GM23338 (cell line): ENCODE data around the gene CANT1. TPM values are rescaled to one million over a fixed set of nuclear protein-coding genes. Genes with fewer than 3 reads are reported as not detected.
A peak's percentile ranks its signal among the peaks of the same experiment; 100 is the strongest.

Experiments
- ATAC-seq: fragments of 200-7000 bp; cut with Tn5 transposase; 3 replicates; pipeline ENCODE4 v1.9.1; 2020
- DNase-seq: peaks from one replicate; pipeline ENCODE4 v3.0.0-alpha.2; 2015; ENCODE audit warnings: low spot score
- H2AFZ ChIP-seq: fragments of 200-600 bp; sonication (generic); 2 replicates; pipeline ENCODE4 v1.8.0; 2016; ENCODE audit warnings: antibody characterized with exemption, mild to moderate bottlenecking, moderate library complexity
- H3F3A ChIP-seq: fragments of 200-600 bp; sonication (generic); replicated peaks from 2 replicates; pipeline ENCODE4 v1.8.0; 2017; ENCODE audit warnings: antibody characterized with exemption, mixed run types, low read depth
- H3K27ac ChIP-seq: fragments of 200-600 bp; sonication (generic); 2 replicates; pipeline ENCODE4 v1.6.1; 2016; ENCODE audit warnings: low read depth
- H3K27me3 ChIP-seq: fragments of 200-600 bp; sonication (generic); 2 replicates; pipeline ENCODE4 v1.8.0; 2016; ENCODE audit warnings: mild to moderate bottlenecking, mixed run types, moderate library complexity; ENCODE audit not compliant: insufficient read depth
- H3K36me3 ChIP-seq: fragments of 200-600 bp; sonication (generic); 2 replicates; pipeline ENCODE4 v1.8.0; 2016; ENCODE audit warnings: mild to moderate bottlenecking; ENCODE audit not compliant: insufficient read depth
- H3K4me1 ChIP-seq: fragments of 200-600 bp; sonication (generic); 2 replicates; pipeline ENCODE4 v1.8.0; 2016; ENCODE audit warnings: mild to moderate bottlenecking, moderate library complexity; ENCODE audit not compliant: insufficient read depth
- H3K4me2 ChIP-seq: fragments of 200-600 bp; sonication (generic); 2 replicates; pipeline ENCODE4 v1.7.1; 2017; ENCODE audit warnings: mixed run types
- H3K4me3 ChIP-seq: fragments of 200-600 bp; sonication (generic); 2 replicates; pipeline ENCODE4 v1.6.1; 2016; ENCODE audit warnings: mixed run types
- H3K79me2 ChIP-seq: fragments of 200-600 bp; sonication (generic); replicated peaks from 2 replicates; pipeline ENCODE4 v1.8.0; 2017; ENCODE audit warnings: mild to moderate bottlenecking; ENCODE audit not compliant: insufficient read depth
- H3K9me2 ChIP-seq: fragments of 200-600 bp; sonication (generic); 2 replicates; pipeline ENCODE4 v1.8.0; 2017; ENCODE audit not compliant: insufficient read depth
- H4K20me1 ChIP-seq: fragments of 200-600 bp; sonication (generic); replicated peaks from 2 replicates; pipeline ENCODE4 v1.8.0; 2017; ENCODE audit warnings: mild to moderate bottlenecking; ENCODE audit not compliant: insufficient read depth
- H3K27ac Mint-ChIP-seq: 2 replicates; pipeline ENCODE4 v1.8.0; 2020; ENCODE audit warnings: inconsistent platforms, mild to moderate bottlenecking, moderate library complexity, mixed read lengths
- H3K27me3 Mint-ChIP-seq: 3 replicates; pipeline ENCODE4 v1.8.0; 2022; ENCODE audit warnings: low read depth, mild to moderate bottlenecking, moderate library complexity, mixed read lengths, inconsistent platforms; ENCODE audit not compliant: insufficient read depth, poor library complexity
- H3K36me3 Mint-ChIP-seq: 3 replicates; pipeline ENCODE4 v1.8.0; 2021; ENCODE audit warnings: low read depth, mild to moderate bottlenecking, inconsistent platforms, moderate library complexity, mixed read lengths
- H3K4me1 Mint-ChIP-seq: 3 replicates; pipeline ENCODE4 v1.8.0; 2020; ENCODE audit warnings: mild to moderate bottlenecking, inconsistent platforms, mixed read lengths
- H3K4me3 Mint-ChIP-seq: 3 replicates; pipeline ENCODE4 v1.8.0; 2021; ENCODE audit warnings: moderate library complexity, mild to moderate bottlenecking, inconsistent platforms, mixed read lengths
- H3K9me3 Mint-ChIP-seq: 3 replicates; pipeline ENCODE4 v1.8.0; 2020; ENCODE audit warnings: moderate library complexity, mild to moderate bottlenecking, inconsistent platforms, mixed read lengths
- CTCF ChIP-seq, 2 experiments: fragments of 200-600 bp in 1 of 2; sonication (generic) in 1 of 2; conservative IDR thresholded peaks; 2 replicates each; pipeline versions ENCODE4 v1.5.1 to v1.6.1; 2016 to 2017; ENCODE audit warnings: antibody characterized with exemption in 2 of 2, low read depth in 2 of 2, mild to moderate bottlenecking in 2 of 2, moderate library complexity in 1 of 2
- ETS1 ChIP-seq: IDR thresholded peaks from 2 replicates; pipeline ENCODE4 v1.6.1; 2016; ENCODE audit warnings: antibody characterized with exemption
- EZH2 ChIP-seq: fragments of 200-600 bp; sonication (generic); IDR thresholded peaks from one replicate; pipeline ENCODE4 v1.8.0; 2017; ENCODE audit warnings: antibody characterized with exemption, mild to moderate bottlenecking, low read depth; ENCODE audit not compliant: unreplicated experiment
- NANOG ChIP-seq: IDR thresholded peaks from 2 replicates; pipeline ENCODE4 v1.6.1; 2016; ENCODE audit warnings: antibody characterized with exemption, borderline replicate concordance
- POLR2AphosphoS5 ChIP-seq: IDR thresholded peaks from 2 replicates; pipeline ENCODE4 v1.6.1; 2016; ENCODE audit warnings: antibody characterized with exemption, low read depth
- REST ChIP-seq: IDR thresholded peaks from one replicate; pipeline ENCODE4 v1.6.1; 2018; ENCODE audit warnings: antibody characterized with exemption; ENCODE audit not compliant: unreplicated experiment
- ZNF114 ChIP-seq: fragments of 250-450 bp; sonication (Bioruptor Pico); IDR thresholded peaks from 2 replicates; pipeline ENCODE4 v1.5.0; 2020; ENCODE audit warnings: mild to moderate bottlenecking, moderate library complexity
- polyA plus RNA-seq: library from polyadenylated mRNA; unstranded; fragments of >200 nt; fragmentation: Nextera tagmentation; extraction: Ambion mirVana; gene quantifications from 2 replicates; pipeline ENCODE4 v1.2.1, GENCODE V29; 2016
- total RNA-seq: library from RNA; depleted of rRNA; stranded (reverse); fragments of >200 nt; shearing (Covaris generic); gene quantifications from 2 replicates; pipeline ENCODE4 v1.2.3, GENCODE V29; 2014

Gene CANT1
- total and polyA plus RNA-seq, 2 experiments from 2014 or later, result 5.9 to 38.8 TPM

- Histone ChIP-seq H3K9me2 (no peaks in the 10 kb centered on the region), H3K36me3 (no peaks in the 10 kb centered on the region), H3F3A (peaks cover 9% of the 10 kb centered on the region), H4K20me1 (no peaks in the 10 kb centered on the region), H3K4me1 (no peaks in the 10 kb centered on the region), H2AFZ (no peak overlapping the region), H3K27ac (no peak overlapping the region), H3K4me2 (no peak overlapping the region), H3K27me3 (no peaks in the 10 kb centered on the region), H3K4me3 (no peak overlapping the region), H3K79me2 (no peaks in the 10 kb centered on the region)
- H3K4me1 Mint-ChIP-seq, result no peaks in the 10 kb centered on the region; the same call in 2 of the 3 replicates
- H3K36me3 Mint-ChIP-seq, result no peaks in the 10 kb centered on the region; the same call in 2 of the 3 replicates
- TF ChIP-seq CTCF (conservative IDR thresholded peaks at IDR 0.05; ENCODE audit: low read depth in 2 of 2) (peak in 1 of 2 experiments; percentile 11; a peak in 1 of 4 replicates), ZNF114 (CRISPR knock-in tag) (no peak), NANOG (no peak)
- no peak overlapping the region for H3K27ac Mint-ChIP-seq
- DNase-seq (no peak), ATAC-seq (no peak)
- H3K27me3 Mint-ChIP-seq, result peaks cover 23% of the 10 kb centered on the region
- no peak overlapping the region for H3K4me3 Mint-ChIP-seq
- H3K9me3 Mint-ChIP-seq, result peaks cover 5% of the 10 kb centered on the region; the same call in 1 of the 3 replicates
Measured at GRCh38 chr17:79045001-79045729, 35.6 kb upstream of the CANT1 start.

- H4K20me1 ChIP-seq, result no peaks in the 10 kb centered on the region
- H3K9me2 ChIP-seq, result no peaks in the 10 kb centered on the region
- no peak overlapping the region for H3K27ac Mint-ChIP-seq
- H3K79me2 ChIP-seq, result no peaks in the 10 kb centered on the region
- ATAC-seq, result no peak
- no peaks in the 10 kb centered on the region; the same call in 2 of the 3 replicates for H3K4me1 Mint-ChIP-seq
- no peak overlapping the region for H3K4me3 ChIP-seq
- no peak for TF ChIP-seq ETS1
- TF ChIP-seq REST, result no peak
- TF ChIP-seq POLR2AphosphoS5, result no peak
- no peak for TF ChIP-seq ZNF114 (CRISPR knock-in tag)
- no peak for TF ChIP-seq EZH2
- DNase-seq, result no peak
- H3K27me3 ChIP-seq, result no peaks in the 10 kb centered on the region
- H3K36me3 ChIP-seq, result no peaks in the 10 kb centered on the region
- no peak overlapping the region for H3K4me2 ChIP-seq
- no peaks in the 10 kb centered on the region; the same call in 2 of the 3 replicates for H3K36me3 Mint-ChIP-seq
- H3K4me3 Mint-ChIP-seq, result no peak overlapping the region
- H2AFZ ChIP-seq, result no peak overlapping the region
- H3K27ac ChIP-seq, result no peak overlapping the region
- no peaks in the 10 kb centered on the region for H3K4me1 ChIP-seq
- H3F3A ChIP-seq, result peaks cover 9% of the 10 kb centered on the region
- peaks cover 18% of the 10 kb centered on the region for H3K27me3 Mint-ChIP-seq
- peaks cover 5% of the 10 kb centered on the region; the same call in 1 of the 3 replicates for H3K9me3 Mint-ChIP-seq
Measured at GRCh38 chr17:79044462-79044861, 34.9 kb upstream of the CANT1 start.
